GM18517 (cell line): ENCODE measurements around the gene SELENOT.
"Not testable (repeated sequence)": the region's sequence is repeated elsewhere in the genome, so short reads cannot be mapped to it uniquely, and the experiment has no call there.

Experiments used
- ATAC-seq: cut with Tn5 transposase; IDR thresholded peaks from one replicate; pipeline ENCODE4 v1.9.1; 2021; ENCODE audit warnings: mild to moderate bottlenecking, moderate library complexity; ENCODE audit not compliant: unreplicated experiment

Gene SELENOT, protein sequence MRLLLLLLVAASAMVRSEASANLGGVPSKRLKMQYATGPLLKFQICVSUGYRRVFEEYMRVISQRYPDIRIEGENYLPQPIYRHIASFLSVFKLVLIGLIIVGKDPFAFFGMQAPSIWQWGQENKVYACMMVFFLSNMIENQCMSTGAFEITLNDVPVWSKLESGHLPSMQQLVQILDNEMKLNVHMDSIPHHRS

GRCh38 chr3:150603153-150603979 lies at the start of gene SELENOT:
Gene SELENOT (plus strand): TSS chr3:150603321. CDS start chr3:150603363, 42 bp downstream.
- peak; percentile 57 for ATAC-seq

DNA sequence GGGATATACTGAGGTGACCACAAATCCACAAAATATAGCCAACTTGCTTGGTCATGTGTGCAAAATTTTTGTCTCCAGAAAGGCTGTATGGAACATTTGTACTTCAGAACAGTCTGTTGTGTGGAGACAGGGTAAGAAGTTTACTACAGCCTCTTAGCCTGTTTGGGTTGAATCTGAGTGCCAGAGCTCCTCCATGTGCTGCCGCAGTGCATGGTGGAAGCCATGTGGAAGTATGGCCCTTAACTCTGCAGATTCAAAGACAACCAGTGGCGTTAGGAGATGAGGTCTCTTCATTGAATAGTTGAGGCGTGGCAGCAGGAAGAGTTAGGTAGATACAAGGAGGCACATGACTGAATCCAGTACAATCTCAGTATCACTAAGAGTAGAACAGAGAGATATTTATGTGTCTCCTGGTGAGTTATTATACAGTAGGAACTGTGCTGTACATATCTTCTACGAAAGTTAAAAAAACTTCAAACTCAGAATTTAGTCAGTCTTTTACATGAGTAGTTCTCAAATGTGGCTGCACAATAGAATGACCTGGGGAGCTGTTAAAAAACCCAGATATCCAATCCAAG lies 47.2 kb upstream of the SELENOT start:
- no peak for ATAC-seq

DNA sequence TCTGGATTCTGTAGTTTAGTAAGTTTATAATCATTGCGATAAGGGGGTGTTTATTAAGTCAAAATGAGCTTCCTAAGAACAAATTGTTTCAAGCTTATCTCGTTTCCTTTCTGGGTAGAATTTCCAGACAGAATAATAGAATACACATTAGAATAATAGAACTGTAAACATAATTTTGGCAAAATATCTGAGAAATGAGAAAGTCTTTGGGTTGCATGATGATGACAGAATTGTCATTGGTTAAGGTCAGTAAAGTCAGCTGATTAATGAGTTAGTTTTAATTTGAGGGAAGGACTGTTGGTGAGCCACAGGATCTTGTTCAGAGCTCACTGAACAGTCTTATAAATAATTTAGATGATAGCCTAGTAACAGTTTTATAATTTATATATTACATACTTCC lies 46.3 kb upstream of the SELENOT start:
- no peak for ATAC-seq

GRCh38 chr3:150557725-150558124 lies 45.4 kb upstream of the SELENOT start:
- ATAC-seq, result no peak

DNA sequence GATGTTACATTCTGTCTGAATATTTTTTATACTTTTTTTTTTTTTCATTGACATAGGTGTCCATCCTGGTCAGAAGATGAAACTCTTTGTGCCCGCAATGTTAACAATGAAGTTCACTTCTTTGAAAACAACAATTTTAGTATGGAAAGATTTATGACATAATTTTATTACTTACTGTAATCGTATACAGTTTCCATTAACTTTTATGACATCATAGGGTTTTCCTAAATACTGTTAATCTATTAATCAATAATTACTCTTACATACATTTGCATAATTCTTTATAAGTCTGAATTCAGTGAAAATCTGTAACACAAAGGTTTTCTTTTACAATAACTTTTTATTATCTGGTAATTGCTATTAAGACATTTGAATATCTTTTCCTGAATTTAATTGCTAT lies 38.9 kb upstream of the SELENOT start:
- ATAC-seq, result no peak

GRCh38 chr3:150567328-150567727 lies 35.8 kb upstream of the SELENOT start:
- no peak for ATAC-seq

DNA sequence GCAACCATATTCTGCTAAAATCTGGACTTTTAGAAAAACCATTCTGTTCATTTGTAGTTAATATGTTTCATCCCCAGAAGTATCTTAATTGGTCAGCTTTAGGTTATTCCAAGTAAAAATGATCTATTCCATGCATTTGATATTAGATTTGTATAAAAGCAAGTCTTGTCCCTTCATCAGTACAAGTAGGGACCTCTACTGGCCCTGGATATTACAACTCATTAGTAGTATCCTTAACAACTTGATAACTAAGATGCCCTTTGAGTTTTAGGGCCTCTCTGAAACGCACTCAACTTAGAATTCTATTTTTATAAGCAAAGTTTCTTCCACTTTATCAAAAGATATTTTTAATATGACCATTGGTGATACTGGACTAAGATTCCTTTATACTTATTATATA lies 25.3 kb upstream of the SELENOT start:
- no peak for ATAC-seq

DNA sequence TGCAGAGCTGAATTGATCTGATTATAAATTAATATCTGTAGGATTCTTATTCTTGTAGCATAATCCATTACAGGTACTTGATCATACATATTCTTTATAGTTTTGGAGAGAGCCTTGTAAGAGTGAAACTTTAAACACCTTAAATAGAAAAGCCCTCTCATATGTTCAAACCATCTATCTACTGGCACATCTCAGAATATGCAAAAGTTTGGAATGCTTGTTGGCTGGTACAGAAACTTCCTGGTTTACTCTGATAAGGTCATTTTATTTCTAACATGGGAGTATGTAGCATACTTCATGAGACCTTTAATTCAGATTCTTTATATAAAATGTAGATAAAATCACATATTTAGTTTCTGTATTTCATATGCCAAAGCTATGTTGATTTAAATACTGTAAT lies 21.9 kb upstream of the SELENOT start:
- ATAC-seq, result no peak

GRCh38 chr3:150582620-150583019 lies 20.5 kb upstream of the SELENOT start:
- ATAC-seq, result peak; percentile 72

GRCh38 chr3:150583028-150583427 lies 20.1 kb upstream of the SELENOT start:
- peak; percentile 60 for ATAC-seq

GRCh38 chr3:150588027-150588830 lies 14.9 kb upstream of the SELENOT start:
- ATAC-seq, result no peak

- no peak for ATAC-seq
These were observed 13.4 kb upstream of the SELENOT start for GRCh38 chr3:150589759-150590158.

DNA sequence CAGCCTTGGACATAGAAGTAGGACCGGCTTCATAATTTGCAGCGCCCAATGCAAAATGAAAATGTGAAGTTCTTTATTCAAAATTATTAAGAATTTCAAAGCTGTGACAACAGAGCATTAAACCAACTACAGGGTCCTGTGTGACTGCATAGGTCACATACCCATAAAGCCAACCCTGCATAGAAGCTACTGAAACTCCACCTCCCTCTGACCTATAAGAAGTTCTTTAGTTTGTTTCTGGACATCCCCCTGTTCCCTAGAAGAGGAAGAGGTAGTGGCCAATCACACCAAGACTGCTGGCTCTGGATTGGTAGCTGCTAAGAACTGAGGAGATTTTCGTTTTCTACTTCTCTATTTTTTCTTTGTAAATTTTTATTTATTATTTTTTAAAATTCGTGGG lies 9.0 kb upstream of the SELENOT start:
- ATAC-seq, result no peak

DNA sequence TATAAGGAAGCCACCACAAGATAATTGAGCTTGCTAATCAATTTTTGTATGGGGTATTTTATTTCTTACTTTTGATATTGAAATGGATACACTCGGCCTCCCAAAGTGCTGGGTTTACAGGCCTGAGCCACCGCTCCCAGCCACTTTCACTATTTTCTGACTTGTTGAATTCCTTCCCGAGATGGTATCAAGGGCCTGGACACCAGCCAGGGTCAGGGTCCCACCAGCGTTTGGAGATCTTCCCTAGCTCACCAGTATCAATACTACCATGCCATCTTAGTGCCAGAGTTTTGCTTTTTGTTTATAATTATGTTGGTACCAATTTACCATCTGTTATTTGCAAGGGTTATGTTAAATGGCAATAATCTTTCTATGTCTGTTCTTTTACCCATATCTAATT lies 5.5 kb upstream of the SELENOT start:
- no peak for ATAC-seq

DNA sequence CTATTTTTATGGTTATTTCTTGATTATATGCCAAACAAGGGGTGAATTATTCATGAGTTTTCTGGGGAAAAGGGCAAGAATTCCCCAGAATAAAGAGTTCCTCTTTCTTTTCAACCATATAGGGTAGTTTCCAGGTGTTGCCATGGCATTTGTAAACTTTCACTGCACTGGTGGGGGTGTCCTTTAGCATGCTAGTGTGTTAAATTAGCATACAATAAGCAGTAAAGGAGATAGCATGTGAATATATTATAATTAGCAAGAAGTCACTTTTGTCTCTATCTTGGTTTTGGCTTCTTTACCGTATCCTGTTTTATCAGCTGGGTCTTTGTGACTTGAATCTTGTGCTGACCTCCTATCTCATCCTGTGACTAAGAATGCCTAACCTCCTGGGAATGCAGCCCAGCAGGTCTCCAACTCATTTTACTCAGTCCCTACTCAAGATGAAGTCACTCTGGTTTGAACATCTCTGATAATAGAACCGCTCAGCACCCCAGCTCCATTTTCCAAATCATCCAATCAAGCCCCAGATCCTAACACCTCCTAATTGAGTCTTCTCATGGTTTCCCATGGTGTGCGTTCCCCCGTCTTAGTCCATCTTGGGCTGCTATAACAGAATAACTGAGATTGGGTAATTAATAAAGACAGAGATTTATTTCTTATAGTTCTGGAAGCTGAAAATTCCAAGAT lies 3.4 kb upstream of the SELENOT start:
- ATAC-seq, result no peak

- not testable (repeated sequence) for ATAC-seq
These were observed 2.2 kb upstream of the SELENOT start for GRCh38 chr3:150600647-150601530.

GRCh38 chr3:150602426-150603152 lies 532 bp upstream of the SELENOT start:
- ATAC-seq, result peak; percentile 9

- no peak for ATAC-seq
These were observed 829 bp downstream of the SELENOT start for GRCh38 chr3:150603980-150604319.

GRCh38 chr3:150605998-150606641 lies 3.0 kb downstream of the SELENOT start:
- ATAC-seq, result no peak
